Measurements from ENCODE around the gene GPR155.

GPR155 gene

DNA sequence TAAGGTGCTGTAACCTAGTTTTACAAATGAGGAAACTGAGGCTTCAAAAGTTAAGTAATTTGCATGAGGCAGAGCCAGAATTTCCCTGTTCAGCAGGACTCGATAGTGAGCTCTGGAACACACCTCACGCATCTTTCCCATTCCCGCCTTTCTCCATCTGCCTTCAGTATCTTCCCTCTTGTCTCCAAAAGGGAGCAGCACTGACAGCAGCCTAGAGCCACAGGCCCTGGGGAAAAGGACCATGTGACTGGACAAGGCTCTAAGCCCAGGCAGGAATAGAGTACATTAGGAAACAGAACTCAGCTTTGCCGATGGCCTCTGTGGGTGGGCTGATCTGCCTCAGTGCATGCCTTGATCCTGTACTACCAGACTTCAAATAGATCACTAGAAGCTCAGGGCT, 21.5 kb downstream of the GPR155 start:
- H3F3A ChIP-seq (ENCODE audit: control insufficient read depth, insufficient read depth) = no peaks in the 10 kb centered on the region
- H3K4me2 ChIP-seq (ENCODE audit: low read length) = no peak overlapping the region
- H3K4me1 ChIP-seq (ENCODE audit: control insufficient read depth, low read length) = no peaks in the 10 kb centered on the region
- H3K9me2 ChIP-seq (replicated peaks; ENCODE audit: control insufficient read depth, low read length) = no peaks in the 10 kb centered on the region
- no peaks in the 10 kb centered on the region; the same call in none of the 2 replicates for H3K27me3 ChIP-seq (ENCODE audit: control insufficient read depth, low read length)
- TF ChIP-seq EZH2phosphoT487 (IDR thresholded peaks at IDR 0.05; ENCODE audit: borderline replicate concordance, low read length) = no peak
- H3K27ac ChIP-seq (ENCODE audit: low read depth, low read length) = no peak overlapping the region
- no peaks in the 10 kb centered on the region for H3K79me2 ChIP-seq (ENCODE audit: control insufficient read depth, low read length)
- H3K4me3 ChIP-seq (ENCODE audit: low read length) = no peak overlapping the region
- no peaks in the 10 kb centered on the region for H4K20me1 ChIP-seq (ENCODE audit: control insufficient read depth, insufficient read depth, low read depth, low read length)
- H3K36me3 ChIP-seq (ENCODE audit: control insufficient read depth, low read length) = no peaks in the 10 kb centered on the region
- no peaks in the 10 kb centered on the region for H3K9me3 ChIP-seq (ENCODE audit: control insufficient read depth, insufficient read depth, low read length)

DNA sequence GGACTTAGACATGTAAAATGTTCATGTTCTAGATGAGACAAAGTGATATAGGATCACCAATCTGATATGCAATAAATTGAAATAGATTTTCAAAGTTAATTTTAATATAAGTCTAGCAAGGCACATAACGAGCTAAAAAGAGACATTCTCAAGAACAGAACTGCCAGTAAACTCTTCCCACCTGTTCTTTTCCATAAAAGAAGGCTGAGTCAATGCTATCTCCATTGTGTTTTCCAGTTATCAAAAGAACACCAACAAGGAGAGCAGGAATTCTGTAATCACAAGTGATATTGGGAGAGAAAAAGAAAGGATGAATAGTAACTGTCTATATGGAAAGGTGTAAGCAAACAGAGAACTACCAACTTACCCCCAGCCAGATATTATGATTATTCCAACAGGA, 25.6 kb downstream of the GPR155 start:
- Histone ChIP-seq H3K4me2 (ENCODE audit: low read length) (no peak overlapping the region), H3F3A (ENCODE audit: control insufficient read depth, insufficient read depth) (no peaks in the 10 kb centered on the region), H3K4me1 (ENCODE audit: control insufficient read depth, low read length) (no peaks in the 10 kb centered on the region), H3K36me3 (ENCODE audit: control insufficient read depth, low read length) (no peaks in the 10 kb centered on the region), H3K9me3 (ENCODE audit: control insufficient read depth, insufficient read depth, low read length) (no peaks in the 10 kb centered on the region), H4K20me1 (ENCODE audit: control insufficient read depth, insufficient read depth, low read depth, low read length) (no peaks in the 10 kb centered on the region), H3K4me3 (ENCODE audit: low read length) (no peak overlapping the region), H3K27me3 (ENCODE audit: control insufficient read depth, low read length) (no peaks in the 10 kb centered on the region), H3K79me2 (ENCODE audit: control insufficient read depth, low read length) (no peaks in the 10 kb centered on the region), H3K9me2 (replicated peaks; ENCODE audit: control insufficient read depth, low read length) (no peaks in the 10 kb centered on the region), H3K27ac (ENCODE audit: low read depth, low read length) (no peak overlapping the region)
- TF ChIP-seq EZH2phosphoT487 (IDR thresholded peaks at IDR 0.05; ENCODE audit: borderline replicate concordance, low read length) = no peak
- TF ChIP-seq, protein P1, sequence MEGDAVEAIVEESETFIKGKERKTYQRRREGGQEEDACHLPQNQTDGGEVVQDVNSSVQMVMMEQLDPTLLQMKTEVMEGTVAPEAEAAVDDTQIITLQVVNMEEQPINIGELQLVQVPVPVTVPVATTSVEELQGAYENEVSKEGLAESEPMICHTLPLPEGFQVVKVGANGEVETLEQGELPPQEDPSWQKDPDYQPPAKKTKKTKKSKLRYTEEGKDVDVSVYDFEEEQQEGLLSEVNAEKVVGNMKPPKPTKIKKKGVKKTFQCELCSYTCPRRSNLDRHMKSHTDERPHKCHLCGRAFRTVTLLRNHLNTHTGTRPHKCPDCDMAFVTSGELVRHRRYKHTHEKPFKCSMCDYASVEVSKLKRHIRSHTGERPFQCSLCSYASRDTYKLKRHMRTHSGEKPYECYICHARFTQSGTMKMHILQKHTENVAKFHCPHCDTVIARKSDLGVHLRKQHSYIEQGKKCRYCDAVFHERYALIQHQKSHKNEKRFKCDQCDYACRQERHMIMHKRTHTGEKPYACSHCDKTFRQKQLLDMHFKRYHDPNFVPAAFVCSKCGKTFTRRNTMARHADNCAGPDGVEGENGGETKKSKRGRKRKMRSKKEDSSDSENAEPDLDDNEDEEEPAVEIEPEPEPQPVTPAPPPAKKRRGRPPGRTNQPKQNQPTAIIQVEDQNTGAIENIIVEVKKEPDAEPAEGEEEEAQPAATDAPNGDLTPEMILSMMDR (IDR thresholded peaks at IDR 0.05; ENCODE audit: low read depth, low read length, poor library complexity, severe bottlenecking) = no peak

DNA sequence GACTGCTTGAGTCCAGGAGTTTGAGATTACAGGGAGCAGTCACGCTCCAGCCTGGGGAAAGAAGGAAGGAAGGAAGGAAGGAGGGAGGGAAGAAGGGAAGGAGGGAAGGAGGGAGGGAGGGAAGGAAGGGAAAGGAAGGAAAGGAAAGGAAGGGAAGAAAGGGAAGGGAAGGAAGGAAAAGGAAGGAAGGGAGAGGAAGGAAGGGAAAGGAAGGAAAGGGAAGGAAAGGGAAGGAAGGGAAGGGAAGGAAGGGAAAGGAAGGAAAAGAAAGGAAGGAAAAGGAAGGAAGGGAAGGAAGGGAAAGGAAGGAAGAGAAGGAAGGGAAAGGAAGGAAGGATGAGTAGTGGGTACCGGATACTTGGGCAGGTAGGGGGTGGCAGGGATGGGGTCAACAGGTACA, 32.3 kb downstream of the GPR155 start:
- no peaks in the 10 kb centered on the region for H4K20me1 ChIP-seq (ENCODE audit: control insufficient read depth, insufficient read depth, low read depth, low read length)
- H3K79me2 ChIP-seq (ENCODE audit: control insufficient read depth, low read length) = no peaks in the 10 kb centered on the region
- TF ChIP-seq, protein P1 (IDR thresholded peaks at IDR 0.05; ENCODE audit: low read depth, low read length, poor library complexity, severe bottlenecking) = no peak
- TF ChIP-seq EZH2phosphoT487 (IDR thresholded peaks at IDR 0.05; ENCODE audit: borderline replicate concordance, low read length) = no peak
- peaks cover 8% of the 10 kb centered on the region for H3K4me1 ChIP-seq (ENCODE audit: control insufficient read depth, low read length)
- H3K4me2 ChIP-seq (ENCODE audit: low read length) = no peak overlapping the region
- H3K4me3 ChIP-seq (ENCODE audit: low read length) = no peak overlapping the region
- H3F3A ChIP-seq (ENCODE audit: control insufficient read depth, insufficient read depth) = no peaks in the 10 kb centered on the region
- H3K27me3 ChIP-seq (ENCODE audit: control insufficient read depth, low read length) = no peaks in the 10 kb centered on the region
- H3K9me3 ChIP-seq (ENCODE audit: control insufficient read depth, insufficient read depth, low read length) = no peaks in the 10 kb centered on the region
- H3K36me3 ChIP-seq (ENCODE audit: control insufficient read depth, low read length) = no peaks in the 10 kb centered on the region
- H3K27ac ChIP-seq (ENCODE audit: low read depth, low read length) = no peak overlapping the region
- H3K9me2 ChIP-seq (replicated peaks; ENCODE audit: control insufficient read depth, low read length) = no peaks in the 10 kb centered on the region

DNA sequence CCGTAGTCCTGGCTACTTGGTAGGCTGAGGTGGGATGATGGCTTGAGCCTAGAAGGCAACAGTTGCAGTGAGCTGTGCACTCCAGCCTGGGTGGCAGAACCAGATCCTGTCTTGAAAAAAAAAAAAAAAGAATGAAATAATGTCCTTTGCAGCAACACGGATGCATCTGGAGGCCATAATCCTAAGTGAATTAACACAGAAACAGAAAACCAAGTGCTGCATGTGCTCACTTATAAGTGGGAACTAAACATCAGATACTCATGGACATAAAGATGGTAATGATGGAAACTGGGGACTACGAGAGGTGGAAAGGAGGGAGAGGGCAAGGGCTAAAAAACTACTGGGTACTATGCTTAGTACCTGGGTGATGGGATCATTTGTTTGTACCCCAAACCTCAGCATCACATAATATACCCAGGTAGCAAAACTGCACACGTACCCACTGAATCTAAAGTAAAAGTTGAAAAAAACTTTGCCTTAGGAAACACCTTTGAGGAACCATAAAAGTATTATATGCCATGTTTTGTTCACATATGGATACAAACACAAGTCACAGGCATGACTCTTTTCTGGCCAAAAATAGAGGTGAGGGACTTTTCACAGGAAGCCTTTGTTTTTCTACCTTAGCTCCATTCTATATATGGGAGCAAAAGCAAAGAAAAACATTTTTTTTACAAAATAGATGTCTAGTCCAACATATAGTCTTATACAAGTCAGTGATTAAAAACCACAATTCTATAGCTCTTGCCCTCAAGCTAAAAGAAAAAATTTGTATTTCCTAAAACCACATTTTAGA, 36.6 kb downstream of the GPR155 start:
- no peaks in the 10 kb centered on the region for H3F3A ChIP-seq (ENCODE audit: control insufficient read depth, insufficient read depth)
- H3K9me3 ChIP-seq (ENCODE audit: control insufficient read depth, insufficient read depth, low read length) = no peaks in the 10 kb centered on the region
- no peak overlapping the region for H3K27ac ChIP-seq (ENCODE audit: low read depth, low read length)
- TF ChIP-seq, protein P1 (IDR thresholded peaks at IDR 0.05; ENCODE audit: low read depth, low read length, poor library complexity, severe bottlenecking) = no peak
- no peak for TF ChIP-seq EZH2phosphoT487 (IDR thresholded peaks at IDR 0.05; ENCODE audit: borderline replicate concordance, low read length)
- peaks cover 8% of the 10 kb centered on the region for H3K4me1 ChIP-seq (ENCODE audit: control insufficient read depth, low read length)
- H3K4me3 ChIP-seq (ENCODE audit: low read length) = no peak overlapping the region
- no peaks in the 10 kb centered on the region for H3K9me2 ChIP-seq (replicated peaks; ENCODE audit: control insufficient read depth, low read length)
- H3K79me2 ChIP-seq (ENCODE audit: control insufficient read depth, low read length) = no peaks in the 10 kb centered on the region
- H3K36me3 ChIP-seq (ENCODE audit: control insufficient read depth, low read length) = no peaks in the 10 kb centered on the region
- no peaks in the 10 kb centered on the region for H3K27me3 ChIP-seq (ENCODE audit: control insufficient read depth, low read length)
- no peaks in the 10 kb centered on the region for H4K20me1 ChIP-seq (ENCODE audit: control insufficient read depth, insufficient read depth, low read depth, low read length)
- no peak overlapping the region for H3K4me2 ChIP-seq (ENCODE audit: low read length)

Data from DOHH2 (cell line).